ENCODE data around the gene AFF4.

AFF4 gene

DNA sequence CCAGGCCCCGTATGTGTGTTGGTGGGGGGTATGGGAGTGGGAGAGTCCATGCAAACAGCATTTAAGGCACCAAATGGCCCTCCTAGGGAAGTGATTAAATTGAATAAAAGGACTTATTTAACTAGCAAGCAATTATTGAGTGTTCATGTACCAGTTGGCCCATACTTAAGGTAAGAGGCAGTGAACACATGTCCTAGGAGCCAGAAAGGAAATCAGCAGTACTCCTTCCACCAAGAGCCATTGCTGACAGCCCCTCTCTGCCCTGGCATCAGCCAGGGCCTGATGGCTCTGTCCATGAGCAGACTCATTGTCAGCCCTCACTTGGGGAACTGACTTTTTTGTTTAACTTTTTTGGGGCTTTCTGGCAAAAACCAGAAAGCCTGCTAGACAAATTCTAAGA lies 122.5 kb downstream of the AFF4 start:
- no peaks in the 10 kb centered on the region for H3K4me1 Mint-ChIP-seq
- CTCF ChIA-PET, result no interaction called here
- H3K27me3 Mint-ChIP-seq, result peaks cover 19% of the 10 kb centered on the region
- no peak overlapping the region for H3K27ac Mint-ChIP-seq
- no peak for DNase-seq
- no peak overlapping the region for H3K4me3 Mint-ChIP-seq
- no peaks in the 10 kb centered on the region for H3K9me3 Mint-ChIP-seq
- no peaks in the 10 kb centered on the region for H3K36me3 Mint-ChIP-seq

DNA sequence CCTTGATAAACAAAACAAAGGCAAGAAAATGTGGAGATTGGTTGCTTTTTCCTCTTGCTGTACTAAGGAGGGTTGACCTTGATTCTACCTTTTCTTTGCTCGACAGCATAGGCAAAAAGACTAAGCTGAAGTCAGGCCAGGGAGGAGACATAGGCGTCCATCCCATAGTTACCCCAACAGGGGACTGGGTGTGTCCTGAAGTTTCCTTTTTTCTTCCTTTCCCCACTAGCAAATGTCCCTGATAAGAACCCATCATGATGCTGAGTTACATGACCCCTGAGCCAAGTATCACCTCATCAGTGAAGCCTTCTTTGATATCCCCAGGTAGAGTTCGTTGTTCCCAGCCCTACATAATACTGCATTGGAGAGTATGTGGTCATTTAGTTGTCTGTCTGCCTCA lies 123.1 kb downstream of the AFF4 start:
- no peaks in the 10 kb centered on the region for H3K9me3 Mint-ChIP-seq
- no peak overlapping the region for H3K27ac Mint-ChIP-seq
- H3K4me3 Mint-ChIP-seq, result no peak overlapping the region
- DNase-seq, result no peak
- no peaks in the 10 kb centered on the region for H3K4me1 Mint-ChIP-seq
- H3K36me3 Mint-ChIP-seq, result no peaks in the 10 kb centered on the region
- H3K27me3 Mint-ChIP-seq, result peaks cover 19% of the 10 kb centered on the region
- CTCF ChIA-PET, result no interaction called here

DNA sequence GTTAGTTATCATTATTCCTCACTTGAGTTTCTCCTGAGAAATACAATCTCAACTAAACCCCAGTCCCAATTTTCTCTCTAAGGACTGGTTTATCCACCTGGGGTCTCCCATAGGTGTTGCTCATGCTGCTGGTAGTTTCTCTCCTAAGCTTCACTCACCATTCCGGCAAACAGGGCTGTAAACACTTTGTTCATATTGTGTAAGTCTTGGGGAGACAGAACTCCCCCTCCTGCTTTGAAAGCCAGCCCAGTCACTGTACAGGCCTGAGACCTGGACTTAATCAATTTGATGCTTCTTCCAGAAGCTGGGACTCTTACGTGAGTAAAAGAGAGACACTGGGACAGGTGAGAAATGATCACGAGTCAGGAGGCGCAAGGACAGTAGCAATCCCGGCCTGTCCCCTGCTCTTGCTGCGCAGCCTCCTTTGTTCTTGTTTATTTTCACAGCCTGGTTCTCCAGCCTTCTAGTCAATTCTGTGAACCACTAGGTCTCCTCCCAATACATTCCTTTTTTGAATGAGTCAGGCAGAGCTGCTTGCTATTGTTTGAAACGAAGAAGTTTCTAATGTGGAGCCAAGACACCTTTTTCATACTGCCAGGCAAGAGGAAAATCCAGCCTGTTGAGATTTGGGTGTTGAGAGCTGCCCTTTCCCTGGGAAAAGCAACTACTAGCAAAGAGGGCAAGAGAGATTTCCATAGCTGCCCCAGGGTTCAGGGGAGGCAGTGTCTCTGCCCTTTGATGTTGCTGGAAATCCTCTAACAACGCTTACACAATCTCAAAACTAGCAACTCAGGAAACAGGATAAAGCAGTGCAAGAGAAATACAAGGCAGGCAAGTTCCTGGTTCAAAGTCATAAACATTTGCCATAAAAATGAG lies 123.8 kb downstream of the AFF4 start:
- CTCF ChIA-PET, result no interaction called here
- DNase-seq, result no peak
- Mint-ChIP-seq H3K4me3 (no peak overlapping the region), H3K4me1 (no peaks in the 10 kb centered on the region), H3K27me3 (peaks cover 19% of the 10 kb centered on the region), H3K36me3 (no peaks in the 10 kb centered on the region), H3K27ac (peak overlapping the region; percentile 42), H3K9me3 (no peaks in the 10 kb centered on the region)

DNA sequence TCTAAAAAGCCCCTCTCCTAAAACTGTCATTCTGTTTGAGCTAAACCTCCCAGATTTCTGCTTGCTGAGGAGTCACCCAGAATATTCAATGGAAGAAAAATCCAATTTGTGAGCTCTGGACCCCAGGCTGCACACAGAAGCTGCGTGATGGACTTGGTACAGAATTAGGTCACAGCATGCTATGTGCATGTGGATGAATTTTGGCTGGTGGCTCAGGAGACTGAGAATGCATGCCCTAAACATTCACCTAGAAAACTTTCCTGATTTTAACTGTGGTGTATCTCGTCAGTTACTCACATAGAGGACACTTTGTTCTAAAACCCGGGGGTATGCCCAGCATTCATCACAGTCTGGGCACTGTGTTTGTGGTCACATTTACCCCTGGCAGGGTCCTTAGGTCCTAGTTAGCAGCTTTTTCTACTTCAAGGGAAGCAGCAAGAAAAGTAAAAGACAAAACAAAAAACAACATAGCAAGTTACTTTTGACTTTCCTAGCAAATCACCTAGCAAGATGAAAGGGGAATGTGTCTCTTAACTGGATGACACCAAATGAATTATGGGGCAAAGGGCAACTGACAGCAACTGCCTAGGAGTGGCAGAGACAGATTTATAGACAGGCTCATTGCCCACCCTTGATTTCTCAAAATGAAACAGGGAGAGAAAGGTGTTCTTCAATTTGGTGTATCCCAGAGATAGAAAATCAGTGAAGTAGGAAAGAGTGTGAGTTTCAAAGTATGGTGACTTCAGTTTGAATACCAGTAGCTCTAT lies 124.7 kb downstream of the AFF4 start:
- Mint-ChIP-seq H3K27ac (no peak overlapping the region), H3K27me3 (peaks cover 16% of the 10 kb centered on the region), H3K4me3 (no peak overlapping the region), H3K36me3 (no peaks in the 10 kb centered on the region), H3K4me1 (no peaks in the 10 kb centered on the region), H3K9me3 (no peaks in the 10 kb centered on the region)
- no peak for DNase-seq
- CTCF ChIA-PET, result no interaction called here

DNA sequence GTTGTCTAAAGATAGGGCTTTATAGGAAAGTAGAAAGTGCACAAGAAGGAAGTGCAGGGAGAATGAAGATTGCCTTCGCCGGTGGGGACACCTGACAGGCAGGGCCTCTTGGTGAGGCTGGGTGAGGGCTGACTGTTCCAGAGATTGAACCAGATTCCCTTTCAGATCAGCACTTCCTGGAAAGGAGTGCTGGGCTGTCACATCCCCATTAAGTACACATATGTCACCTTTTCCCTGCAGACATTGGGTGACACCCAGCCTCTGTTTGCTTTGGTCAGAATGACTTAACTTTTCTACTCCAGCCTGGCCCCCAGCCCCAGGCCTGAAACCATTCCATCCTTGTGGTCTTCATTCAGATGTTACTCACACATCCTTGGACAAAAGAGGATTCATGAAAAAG lies 125.6 kb downstream of the AFF4 start:
- no peaks in the 10 kb centered on the region for H3K9me3 Mint-ChIP-seq
- CTCF ChIA-PET, result no interaction called here
- no peak overlapping the region for H3K27ac Mint-ChIP-seq
- H3K4me3 Mint-ChIP-seq, result no peak overlapping the region
- peaks cover 25% of the 10 kb centered on the region for H3K27me3 Mint-ChIP-seq
- H3K4me1 Mint-ChIP-seq, result no peaks in the 10 kb centered on the region
- DNase-seq, result no peak
- no peaks in the 10 kb centered on the region for H3K36me3 Mint-ChIP-seq

DNA sequence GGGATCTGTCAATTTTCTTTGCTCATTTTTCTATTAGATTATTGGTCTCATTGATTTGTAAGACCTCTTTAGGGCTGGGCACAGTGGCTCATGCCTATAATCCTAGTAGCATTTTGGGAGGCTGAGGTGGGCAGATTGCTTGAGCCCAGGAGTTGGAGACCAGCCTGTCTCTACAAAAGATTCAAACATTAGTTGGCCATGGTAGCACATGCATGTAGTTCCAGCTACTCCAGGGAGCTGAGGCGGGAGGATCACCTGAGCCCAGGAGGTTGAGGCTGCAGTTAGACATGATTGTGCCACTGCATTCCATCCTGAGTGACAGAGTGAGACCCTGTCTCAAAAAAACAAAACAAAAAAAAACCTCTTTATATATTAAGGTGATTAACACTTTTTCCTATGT lies 126.6 kb downstream of the AFF4 start:
- Mint-ChIP-seq H3K4me3 (no peak overlapping the region), H3K9me3 (no peaks in the 10 kb centered on the region), H3K27ac (no peak overlapping the region), H3K4me1 (no peaks in the 10 kb centered on the region), H3K27me3 (peaks cover 33% of the 10 kb centered on the region), H3K36me3 (no peaks in the 10 kb centered on the region)
- CTCF ChIA-PET, result no interaction called here
- DNase-seq, result no peak

DNA sequence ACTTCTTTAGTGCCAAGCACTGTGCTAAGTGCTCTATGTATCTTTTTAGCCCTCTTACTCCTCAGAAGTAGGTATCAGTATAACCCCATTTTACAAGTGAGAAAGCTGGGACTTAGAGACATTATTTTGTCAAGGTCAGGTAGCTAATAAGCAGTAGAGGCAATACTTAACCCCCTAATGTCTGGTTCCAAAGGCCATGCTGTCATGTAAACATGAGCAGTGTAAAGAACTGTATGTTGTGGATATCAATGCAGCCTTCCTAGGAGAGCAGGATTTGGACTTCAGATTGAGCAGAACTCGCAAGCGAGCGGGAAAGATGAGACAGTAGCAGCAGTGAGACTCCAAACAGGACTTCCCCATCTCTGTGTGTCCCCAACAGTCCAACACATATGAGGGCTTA lies 129.4 kb downstream of the AFF4 start:
- Mint-ChIP-seq H3K9me3 (no peaks in the 10 kb centered on the region), H3K27ac (no peak overlapping the region), H3K4me3 (no peak overlapping the region), H3K4me1 (peaks cover 13% of the 10 kb centered on the region), H3K27me3 (peaks cover 61% of the 10 kb centered on the region), H3K36me3 (no peaks in the 10 kb centered on the region)
- DNase-seq, result no peak
- CTCF ChIA-PET, result interaction anchor here (0.9 to 1.2 kb wide), 3 partner anchors 10 to 276 kb away, joined by 3 read pairs; no protein-coding TSS in a partner anchor

DNA sequence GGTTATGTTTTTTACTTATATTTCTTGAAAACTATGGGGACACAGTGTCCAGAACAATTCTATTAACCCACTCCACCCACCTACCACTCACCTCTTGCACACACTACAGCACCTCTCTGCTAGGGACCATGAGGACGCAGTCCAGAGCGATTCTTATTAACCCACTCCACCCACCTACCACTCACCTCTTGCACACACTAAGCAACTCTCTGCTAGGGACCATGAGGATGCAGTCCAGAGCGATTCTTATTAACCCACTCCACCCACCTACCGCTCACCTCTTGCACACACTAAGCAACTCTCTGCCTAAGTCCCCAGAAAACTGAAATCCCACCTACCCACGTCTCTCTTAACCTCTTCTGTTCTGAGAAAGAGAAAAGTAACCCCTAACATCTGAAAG lies 130.8 kb downstream of the AFF4 start:
- no peak overlapping the region for H3K27ac Mint-ChIP-seq
- H3K4me3 Mint-ChIP-seq, result no peak overlapping the region
- no peak for DNase-seq
- CTCF ChIA-PET, result interaction anchor here (1.1 kb wide), 1 partner anchor 12 kb away, joined by 3 read pairs; no protein-coding TSS in a partner anchor
- H3K4me1 Mint-ChIP-seq, result peaks cover 13% of the 10 kb centered on the region
- no peaks in the 10 kb centered on the region for H3K9me3 Mint-ChIP-seq
- H3K27me3 Mint-ChIP-seq, result peaks cover 63% of the 10 kb centered on the region
- H3K36me3 Mint-ChIP-seq, result no peaks in the 10 kb centered on the region

DNA sequence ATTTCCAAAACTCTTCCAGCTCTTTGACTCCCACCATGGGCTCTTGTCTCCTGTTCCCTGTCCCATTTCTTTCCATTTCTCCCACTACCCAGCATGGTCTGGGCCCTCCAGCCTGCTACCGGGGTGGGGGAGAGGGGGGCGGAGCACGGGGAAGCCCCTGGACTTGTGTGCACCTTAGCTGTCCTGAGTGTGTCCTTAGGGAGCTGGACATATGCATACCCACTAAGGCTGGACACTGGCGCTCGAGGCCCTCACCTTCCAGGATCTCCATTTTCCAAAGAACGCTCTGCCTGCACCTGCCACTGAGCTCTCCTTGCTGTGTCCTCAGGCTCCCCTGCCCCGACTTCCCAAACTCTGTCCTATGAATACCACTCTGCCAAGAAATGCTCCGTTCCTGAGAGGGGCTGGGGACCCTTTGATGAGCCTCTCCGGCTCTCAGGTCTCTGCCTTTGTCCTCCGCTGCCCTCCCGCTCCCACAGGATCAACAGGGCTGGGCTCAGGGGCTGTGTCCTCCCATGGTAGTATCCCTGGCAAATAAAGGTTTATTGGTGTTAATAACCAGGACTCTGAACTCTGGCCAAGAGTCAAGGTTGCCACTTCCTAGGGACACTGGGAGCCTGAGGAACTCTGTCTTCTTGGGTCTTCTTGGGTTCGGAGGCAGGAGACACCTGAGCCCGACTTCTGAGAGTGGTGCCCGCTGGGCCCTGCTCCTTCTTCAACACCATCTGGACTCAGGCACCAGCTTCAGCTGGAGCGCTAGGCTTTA lies 132.2 kb downstream of the AFF4 start:
- Mint-ChIP-seq H3K9me3 (no peaks in the 10 kb centered on the region), H3K27ac (no peak overlapping the region), H3K36me3 (no peaks in the 10 kb centered on the region), H3K4me1 (peaks cover 13% of the 10 kb centered on the region), H3K4me3 (peak overlapping the region; percentile 68), H3K27me3 (peaks cover 73% of the 10 kb centered on the region)
- DNase-seq, result no peak
- CTCF ChIA-PET, result interaction anchor here (1.3 kb wide), 1 partner anchor 40 kb away, joined by 3 read pairs; no protein-coding TSS in a partner anchor

DNA sequence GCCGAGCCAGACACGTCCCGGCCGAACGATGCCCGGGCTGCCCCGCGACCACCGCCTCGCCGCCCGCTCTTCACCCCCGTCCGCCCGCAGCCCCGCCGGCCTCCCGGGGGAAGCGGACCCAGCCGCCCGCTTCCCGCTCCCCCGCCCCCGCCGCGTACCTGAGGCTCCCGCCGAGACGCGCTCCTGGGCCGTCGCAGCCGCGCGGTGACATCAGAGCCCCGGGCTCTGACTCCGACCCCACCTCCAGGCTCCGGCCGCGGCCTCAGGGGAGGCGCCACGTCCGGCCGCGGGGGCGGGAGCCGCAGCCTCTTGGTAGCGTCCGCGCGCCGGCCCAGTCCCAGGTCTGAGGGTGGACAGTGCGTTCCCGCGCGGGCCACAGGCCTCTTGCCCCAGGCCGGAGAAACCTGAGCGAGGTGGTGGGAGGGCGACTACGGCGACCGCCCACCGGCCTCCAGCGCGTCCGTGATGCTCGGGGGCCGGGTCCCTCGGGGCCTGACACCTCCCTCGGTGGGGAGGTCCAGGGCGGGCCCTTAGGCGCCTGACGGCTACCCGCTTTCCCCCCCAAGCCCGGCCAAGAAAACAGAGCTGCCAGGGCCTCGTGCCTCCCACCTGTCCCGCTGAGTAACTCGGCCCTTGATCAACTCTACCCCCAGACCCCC lies 132.9 kb downstream of the AFF4 start, which contains the start of gene SHROOM1:
TSS of gene SHROOM1 (minus strand) at position 212 of the 659 bp plus-strand sequence. CDS start 4,507 bp downstream, outside the sequence.
- DNase-seq, result no peak
- peaks cover 80% of the 10 kb centered on the region for H3K27me3 Mint-ChIP-seq
- CTCF ChIA-PET, result interaction anchor here (1.1 to 3.2 kb wide), 7 partner anchors 11 to 442 kb away, joined by 3 to 26 read pairs (median 3); no protein-coding TSS in a partner anchor
- no peaks in the 10 kb centered on the region for H3K9me3 Mint-ChIP-seq
- no peaks in the 10 kb centered on the region for H3K36me3 Mint-ChIP-seq
- no peak within 1 kb of the TSS for H3K27ac Mint-ChIP-seq
- peaks cover 13% of the 10 kb centered on the region for H3K4me1 Mint-ChIP-seq
- peak within 1 kb of the TSS; percentile 82 for H3K4me3 Mint-ChIP-seq

DNA sequence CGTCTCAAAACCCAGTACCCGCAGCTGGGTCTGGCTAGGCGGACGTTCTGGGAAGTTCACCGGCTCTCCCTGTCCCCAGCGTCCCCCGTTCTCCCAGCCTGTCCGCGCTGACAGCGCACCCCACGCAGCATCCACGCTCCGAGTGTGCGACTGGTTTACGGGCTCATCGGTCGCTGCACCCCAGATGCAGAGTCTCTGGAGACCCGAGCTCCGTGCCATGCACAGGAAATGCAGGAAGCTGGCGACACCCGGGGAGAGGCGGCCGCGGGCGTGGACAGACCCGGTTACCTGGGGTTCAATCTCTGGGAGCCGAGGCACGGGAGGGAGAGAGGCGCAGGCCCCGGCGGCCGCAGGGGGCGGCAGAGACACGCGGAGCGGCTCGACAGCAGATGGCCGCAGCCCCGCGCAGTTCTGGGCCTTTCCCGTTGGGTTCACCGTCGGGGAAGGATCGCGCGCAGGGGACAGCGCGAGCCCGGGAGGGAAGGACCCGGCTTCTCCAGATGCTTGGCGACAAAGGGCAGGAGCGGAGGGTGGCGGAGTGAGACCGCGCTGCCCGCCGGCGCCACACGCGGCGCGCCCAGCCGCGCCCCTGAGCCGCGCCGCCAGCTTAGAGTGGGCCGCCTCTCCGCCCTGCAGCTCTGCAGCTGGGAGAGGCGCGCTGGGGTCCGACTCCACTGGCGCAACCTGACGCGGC lies 133.5 kb downstream of the AFF4 start:
- Mint-ChIP-seq H3K27me3 (peaks cover 85% of the 10 kb centered on the region), H3K9me3 (no peaks in the 10 kb centered on the region), H3K36me3 (no peaks in the 10 kb centered on the region), H3K27ac (no peak overlapping the region), H3K4me3 (peak overlapping the region; percentile 82), H3K4me1 (peaks cover 15% of the 10 kb centered on the region)
- DNase-seq, result peak; percentile 80
- CTCF ChIA-PET, result interaction anchor here (0.8 to 3.2 kb wide), 11 partner anchors 10 to 448 kb away, joined by 3 to 26 read pairs (median 3); no protein-coding TSS in a partner anchor

DNA sequence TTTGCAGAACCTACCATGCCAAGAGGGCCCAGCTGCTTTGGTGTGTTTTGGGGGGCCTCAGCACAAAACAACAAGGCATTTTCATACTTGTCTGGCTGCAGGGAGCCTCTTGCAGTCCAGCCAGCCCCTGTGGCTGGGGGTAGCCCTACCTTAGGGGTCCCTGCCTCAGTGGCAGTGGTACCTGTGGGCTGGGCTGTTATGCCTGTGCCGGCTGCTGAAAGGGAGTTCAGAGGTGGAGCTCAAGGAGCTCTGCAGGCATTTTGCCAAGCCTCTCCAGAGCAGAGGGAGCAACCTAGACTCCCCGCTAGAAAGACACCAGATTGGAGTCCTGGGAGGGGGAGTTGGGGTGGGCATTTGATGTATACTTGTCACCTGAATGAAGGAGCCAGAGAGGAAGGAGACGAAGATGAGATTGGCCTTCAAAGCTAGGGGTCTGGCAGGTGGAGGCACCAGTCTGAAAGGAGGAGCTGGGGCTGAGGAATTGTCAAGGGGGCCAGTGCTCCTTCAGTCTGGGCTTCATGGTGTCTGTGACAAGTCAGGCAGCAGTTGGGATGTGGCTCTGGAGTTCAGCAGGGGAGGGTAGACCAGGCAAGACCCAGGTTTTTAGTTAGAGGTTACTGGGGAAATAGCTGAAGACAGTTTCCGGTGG lies 134.5 kb downstream of the AFF4 start:
- no peak for DNase-seq
- no peaks in the 10 kb centered on the region for H3K9me3 Mint-ChIP-seq
- peaks cover 94% of the 10 kb centered on the region for H3K27me3 Mint-ChIP-seq
- peak overlapping the region; percentile 4 for H3K27ac Mint-ChIP-seq
- no peaks in the 10 kb centered on the region for H3K36me3 Mint-ChIP-seq
- peaks cover 16% of the 10 kb centered on the region for H3K4me1 Mint-ChIP-seq
- peak overlapping the region; percentile 82 for H3K4me3 Mint-ChIP-seq
- CTCF ChIA-PET, result interaction anchor here (0.8 to 3.2 kb wide), 10 partner anchors 9 to 447 kb away, joined by 3 to 26 read pairs (median 3); no protein-coding TSS in a partner anchor

All from activated naive CD4-positive, alpha-beta T cell treated with anti-CD3 and anti-CD28 coated beads, Interleukin-2, amount 10 ng/mL, durations not matched to agents 7 days and 5 days (primary cell).